CD4-positive, alpha-beta T cell (primary cell): ENCODE results near the gene SHISA9. TPM values are rescaled to one million over a fixed set of nuclear protein-coding genes. Genes with fewer than 3 reads are reported as not detected.

Source experiments
- ATAC-seq: fragments of 200-7000 bp; cut with Tn5 transposase; one replicate; pipeline ENCODE4 v1.10.0; 2022; ENCODE audit warnings: mild to moderate bottlenecking; ENCODE audit not compliant: poor library complexity
- CTCF ChIA-PET: fragments of 350-600 bp; sonication (Branson Sonifier 250); formaldehyde crosslinking; loops from one replicate; lab custom pipeline; 2021; ENCODE audit warnings: antibody characterized with exemption, inconsistent platforms; lab: Charles Lee
- POLR2A ChIA-PET: fragments of 350-600 bp; sonication (Branson Sonifier 250); formaldehyde crosslinking; loops from one replicate; lab custom pipeline; 2021; ENCODE audit warnings: antibody characterized with exemption, inconsistent platforms; lab: Charles Lee
- DNase-seq, 14 experiments: peaks; one replicate each; pipeline ENCODE4 v3.0.0-alpha.2; 2013 to 2020; ENCODE audit warnings: mixed read lengths in 2 of 14
- H3K27ac ChIP-seq, 2 donors: one replicate each; pipeline versions ENCODE4 v1.5.1 to v1.7.0; 2013; ENCODE audit warnings: low read length in 2 of 2, low read depth in 1 of 2, mild to moderate bottlenecking in 1 of 2
- H3K27me3 ChIP-seq, 2 experiments: 1 replicate in 1 of 2; 2 replicates in 1 of 2; pipeline versions ENCODE4 v1.6.1 to v1.7.0; 2013; ENCODE audit warnings: low read length in 2 of 2, control low read depth in 1 of 2, mild to moderate bottlenecking in 1 of 2, moderate library complexity in 1 of 2; ENCODE audit not compliant: insufficient read depth in 2 of 2, control insufficient read depth in 1 of 2
- H3K36me3 ChIP-seq: one replicate; pipeline ENCODE4 v1.6.1; 2013; ENCODE audit warnings: low read length, control low read depth; ENCODE audit not compliant: insufficient read depth
- H3K4me1 ChIP-seq: one replicate; pipeline ENCODE4 v1.6.1; 2013; ENCODE audit warnings: low read length, control low read depth; ENCODE audit not compliant: insufficient read depth
- H3K4me3 ChIP-seq: one replicate; pipeline ENCODE4 v1.5.1; 2013; ENCODE audit warnings: mild to moderate bottlenecking, low read length, moderate library complexity
- H3K9me3 ChIP-seq, 2 experiments: 1 replicate in 1 of 2; 2 replicates in 1 of 2; pipeline versions ENCODE4 v1.6.1 to v1.7.0; 2013; ENCODE audit warnings: low read length in 2 of 2, mild to moderate bottlenecking in 2 of 2, control low read depth in 1 of 2, moderate library complexity in 1 of 2; ENCODE audit not compliant: control insufficient read depth in 1 of 2, insufficient read depth in 1 of 2
- H3K27ac Mint-ChIP-seq: one replicate; pipeline ENCODE4 v1.8.0; 2020; ENCODE audit warnings: mixed read lengths
- H3K27me3 Mint-ChIP-seq: one replicate; pipeline ENCODE4 v1.8.0; 2021; ENCODE audit warnings: mixed read lengths
- H3K36me3 Mint-ChIP-seq: one replicate; pipeline ENCODE4 v1.8.0; 2021; ENCODE audit warnings: low read depth, mixed read lengths
- H3K4me1 Mint-ChIP-seq: one replicate; pipeline ENCODE4 v1.8.0; 2021; ENCODE audit warnings: low read depth, mixed read lengths
- H3K4me3 Mint-ChIP-seq: one replicate; pipeline ENCODE4 v1.8.0; 2020; ENCODE audit warnings: mild to moderate bottlenecking, mixed read lengths
- H3K9me3 Mint-ChIP-seq: one replicate; pipeline ENCODE4 v1.8.0; 2020; ENCODE audit warnings: mixed read lengths
- intact Hi-C, 2 experiments: fragments of 100-400 bp; cut with DNase I in 1 of 2; cut with micrococcal nuclease in 1 of 2; formaldehyde crosslinking; loops; one replicate each; pipeline versions ENCODE4 v1.15.1 to v1.9.0; 2023 to 2025; cut with DNase I, micrococcal nuclease
- total RNA-seq, 174 experiments: library from RNA in 2 of 174; stranded (reverse) in 2 of 174; gene quantifications; one replicate each; pipeline ENCODE4 v1.2.3 and lab custom pipeline; 2021 to 2026
- TF ChIP-seq, protein P1 (sequence below): fragments of 200-600 bp; IDR thresholded peaks from one replicate; pipeline ENCODE4 v1.8.0; 2022; ENCODE audit warnings: antibody characterized with exemption, mild to moderate bottlenecking

Gene SHISA9
- total RNA-seq, 2 experiments from 2014 or later: not detected

DNA sequence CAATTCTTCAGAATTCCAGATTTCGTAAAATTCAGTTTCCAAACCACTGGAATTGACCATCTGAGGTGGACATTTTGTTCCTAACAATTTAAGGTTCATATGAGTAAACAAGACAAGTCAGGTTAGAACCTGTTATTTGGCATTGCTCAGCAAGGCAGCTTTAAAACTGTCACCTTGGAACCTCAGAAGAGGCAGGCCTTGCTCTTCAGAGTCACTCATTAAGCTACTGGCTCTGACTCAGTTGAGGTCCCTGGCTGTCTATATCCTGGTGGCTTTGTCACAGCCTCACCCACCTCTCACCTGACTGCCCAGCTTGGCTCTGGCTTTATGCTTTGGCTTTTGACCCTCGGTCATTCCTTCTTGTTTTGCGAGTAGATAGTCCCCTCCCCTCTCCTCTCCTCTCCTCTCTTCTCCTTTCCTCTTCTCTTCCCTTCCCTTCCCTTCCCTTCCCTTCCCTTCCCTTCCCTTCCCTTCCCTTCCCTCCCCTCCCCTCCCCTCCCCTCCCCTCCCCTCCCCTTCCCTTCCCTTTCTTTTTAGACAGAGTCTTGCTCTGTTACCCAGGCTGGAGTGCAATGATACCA, 238.4 kb downstream of the SHISA9 start:
- CTCF ChIA-PET: no interaction called here
- Mint-ChIP-seq H3K27me3 (no peaks in the 10 kb centered on the region), H3K9me3 (peaks cover 7% of the 10 kb centered on the region), H3K4me1 (no peaks in the 10 kb centered on the region), H3K4me3 (no peak overlapping the region), H3K27ac (no peak overlapping the region), H3K36me3 (no peaks in the 10 kb centered on the region)
- intact Hi-C loops: no loop called here
- Histone ChIP-seq H3K4me3 (no peak overlapping the region), H3K4me1 (no peaks in the 10 kb centered on the region), H3K9me3 (no peaks in the 10 kb centered on the region), H3K27me3 (no peaks in the 10 kb centered on the region), H3K36me3 (no peaks in the 10 kb centered on the region), H3K27ac (no peak overlapping the region)
- TF ChIP-seq, protein P1, sequence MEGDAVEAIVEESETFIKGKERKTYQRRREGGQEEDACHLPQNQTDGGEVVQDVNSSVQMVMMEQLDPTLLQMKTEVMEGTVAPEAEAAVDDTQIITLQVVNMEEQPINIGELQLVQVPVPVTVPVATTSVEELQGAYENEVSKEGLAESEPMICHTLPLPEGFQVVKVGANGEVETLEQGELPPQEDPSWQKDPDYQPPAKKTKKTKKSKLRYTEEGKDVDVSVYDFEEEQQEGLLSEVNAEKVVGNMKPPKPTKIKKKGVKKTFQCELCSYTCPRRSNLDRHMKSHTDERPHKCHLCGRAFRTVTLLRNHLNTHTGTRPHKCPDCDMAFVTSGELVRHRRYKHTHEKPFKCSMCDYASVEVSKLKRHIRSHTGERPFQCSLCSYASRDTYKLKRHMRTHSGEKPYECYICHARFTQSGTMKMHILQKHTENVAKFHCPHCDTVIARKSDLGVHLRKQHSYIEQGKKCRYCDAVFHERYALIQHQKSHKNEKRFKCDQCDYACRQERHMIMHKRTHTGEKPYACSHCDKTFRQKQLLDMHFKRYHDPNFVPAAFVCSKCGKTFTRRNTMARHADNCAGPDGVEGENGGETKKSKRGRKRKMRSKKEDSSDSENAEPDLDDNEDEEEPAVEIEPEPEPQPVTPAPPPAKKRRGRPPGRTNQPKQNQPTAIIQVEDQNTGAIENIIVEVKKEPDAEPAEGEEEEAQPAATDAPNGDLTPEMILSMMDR: no peak
- ATAC-seq (no peak), DNase-seq (no peak)
- POLR2A ChIA-PET: no interaction called here

DNA sequence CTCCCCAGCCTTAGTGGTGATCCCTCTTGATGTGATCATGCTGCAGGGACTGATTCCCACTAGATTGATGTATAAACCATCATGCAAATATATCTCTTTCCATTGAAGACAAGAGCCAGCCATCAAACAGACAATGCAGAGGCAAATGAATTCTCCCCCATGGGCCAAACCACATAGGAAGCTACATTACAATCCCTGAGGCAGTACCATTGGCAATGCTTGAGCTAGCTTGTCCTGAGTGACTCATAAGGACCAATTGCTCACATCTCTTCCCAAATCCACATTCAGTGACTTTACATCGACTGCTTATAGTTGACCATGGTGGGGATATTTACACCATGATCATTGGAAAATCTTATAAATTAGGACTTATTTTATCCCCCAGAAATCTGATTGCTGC, 242.2 kb downstream of the SHISA9 start:
- no peak overlapping the region for H3K27ac Mint-ChIP-seq
- peaks cover 0 to 4% of the 10 kb centered on the region in 2 experiments for H3K9me3 ChIP-seq
- no peaks in the 10 kb centered on the region for H3K36me3 ChIP-seq
- peaks cover 7% of the 10 kb centered on the region for H3K9me3 Mint-ChIP-seq
- intact Hi-C loops: no loop called here
- H3K36me3 Mint-ChIP-seq: no peaks in the 10 kb centered on the region
- H3K4me1 Mint-ChIP-seq: no peaks in the 10 kb centered on the region
- H3K4me3 Mint-ChIP-seq: no peak overlapping the region
- ATAC-seq (no peak), DNase-seq (no peak)
- CTCF ChIA-PET: no interaction called here
- no peak overlapping the region for H3K27ac ChIP-seq
- TF ChIP-seq, protein P1: no peak
- H3K27me3 ChIP-seq: no peaks in the 10 kb centered on the region
- POLR2A ChIA-PET: no interaction called here
- peaks cover 5% of the 10 kb centered on the region for H3K27me3 Mint-ChIP-seq
- no peak overlapping the region for H3K4me3 ChIP-seq
- H3K4me1 ChIP-seq: no peaks in the 10 kb centered on the region

DNA sequence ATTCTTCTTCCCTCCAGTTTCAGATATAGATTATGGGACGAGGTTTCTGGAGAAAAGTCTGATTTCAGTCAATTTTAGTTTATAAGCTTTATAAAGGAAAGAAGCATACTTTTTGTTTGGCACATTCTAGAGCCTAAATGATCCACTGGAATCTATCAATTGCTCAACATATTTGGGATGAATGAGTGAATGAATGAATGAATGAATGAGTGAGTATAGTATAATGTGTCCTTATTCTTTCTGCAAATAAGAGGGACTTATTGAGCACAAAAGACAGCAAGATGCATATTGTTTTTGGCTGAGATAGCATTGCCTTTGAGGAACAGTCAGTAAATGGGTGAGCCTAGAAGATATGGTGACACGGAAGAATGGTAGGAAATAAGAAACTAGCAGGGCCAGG, 245.4 kb downstream of the SHISA9 start:
- POLR2A ChIA-PET: no interaction called here
- Mint-ChIP-seq H3K36me3 (no peaks in the 10 kb centered on the region), H3K9me3 (peaks cover 2% of the 10 kb centered on the region)

More for the DNA sequence above, 245.4 kb downstream of the SHISA9 start:
- CTCF ChIA-PET: no interaction called here
- Mint-ChIP-seq H3K27ac (no peak overlapping the region), H3K27me3 (peaks cover 5% of the 10 kb centered on the region), H3K4me3 (no peak overlapping the region), H3K4me1 (no peaks in the 10 kb centered on the region)
- TF ChIP-seq, protein P1: no peak
- Histone ChIP-seq H3K4me1 (no peaks in the 10 kb centered on the region), H3K9me3 (peaks cover 0 to 7% of the 10 kb centered on the region in 2 experiments), H3K4me3 (no peak overlapping the region), H3K36me3 (no peaks in the 10 kb centered on the region), H3K27ac (no peak overlapping the region), H3K27me3 (no peaks in the 10 kb centered on the region)
- DNase-seq: no peak
- intact Hi-C loops: no loop called here
- ATAC-seq: no peak
